ACC112 (cell line): ENCODE measurements around the gene NFKB2.

Source experiments
- H2AFZ ChIP-seq: fragments of 200-600 bp; sonication (generic); one replicate; pipeline ENCODE4 v1.6.0; 2017; ENCODE audit warnings: antibody characterized with exemption, low read length; ENCODE audit not compliant: unreplicated experiment
- H3K27ac ChIP-seq: fragments of 200-600 bp; sonication (generic); 2 replicates; pipeline ENCODE4 v1.5.1; 2014; ENCODE audit warnings: low read depth, mild to moderate bottlenecking, antibody characterized with exemption, low read length, moderate library complexity
- H3K27me3 ChIP-seq: fragments of 200-600 bp; sonication (generic); 2 replicates; pipeline ENCODE4 v1.6.1; 2014; ENCODE audit warnings: mild to moderate bottlenecking, antibody characterized with exemption, low read length, moderate library complexity, mixed read lengths; ENCODE audit not compliant: insufficient read depth
- H3K36me3 ChIP-seq: fragments of 200-600 bp; sonication (generic); 2 replicates; pipeline ENCODE4 v1.6.1; 2016; ENCODE audit warnings: mild to moderate bottlenecking, antibody characterized with exemption, low read length, moderate library complexity, mixed read lengths; ENCODE audit not compliant: insufficient read depth
- H3K4me1 ChIP-seq: fragments of 200-600 bp; sonication (generic); one replicate; pipeline ENCODE4 v1.6.1; 2016; ENCODE audit warnings: low read length, mixed read lengths; ENCODE audit not compliant: insufficient read depth, unreplicated experiment, control insufficient read depth
- H3K4me3 ChIP-seq: fragments of 200-600 bp; sonication (generic); 2 replicates; pipeline ENCODE4 v1.5.1; 2014; ENCODE audit warnings: mild to moderate bottlenecking, low read depth, low read length
- H3K79me2 ChIP-seq: fragments of 200-600 bp; sonication (generic); one replicate; pipeline ENCODE4 v1.6.0; 2016; ENCODE audit warnings: low read length; ENCODE audit not compliant: control insufficient read depth, unreplicated experiment, insufficient read depth

Gene NFKB2

DNA sequence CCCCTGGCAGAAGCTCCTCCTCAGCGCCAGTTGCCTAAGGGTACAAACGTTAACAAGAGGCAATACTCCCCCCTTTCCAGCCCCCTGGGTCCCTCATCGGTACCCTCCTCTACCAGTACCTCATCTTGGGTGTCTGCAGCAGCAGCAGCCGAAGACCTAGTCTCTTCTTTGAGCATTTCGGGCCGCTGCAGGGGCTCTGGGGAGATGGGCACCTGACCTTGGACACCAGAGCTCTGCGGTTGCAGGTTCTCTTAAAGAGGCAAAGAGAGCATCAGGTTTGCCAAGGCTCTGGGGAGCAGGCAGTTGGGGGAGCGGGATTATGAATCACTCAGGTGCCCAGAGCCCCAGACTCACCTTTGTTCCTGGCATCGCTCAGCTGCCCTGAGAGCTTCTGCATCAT lies 28.6 kb downstream of the NFKB2 start:
- H3K36me3 ChIP-seq = no peaks in the 10 kb centered on the region
- H2AFZ ChIP-seq = no peak overlapping the region
- peaks cover 3% of the 10 kb centered on the region; the same call in 1 of the 2 replicates for H3K27me3 ChIP-seq
- peaks cover 12% of the 10 kb centered on the region for H3K4me1 ChIP-seq
- H3K27ac ChIP-seq = no peak overlapping the region
- no peaks in the 10 kb centered on the region for H3K79me2 ChIP-seq
- no peak overlapping the region for H3K4me3 ChIP-seq

DNA sequence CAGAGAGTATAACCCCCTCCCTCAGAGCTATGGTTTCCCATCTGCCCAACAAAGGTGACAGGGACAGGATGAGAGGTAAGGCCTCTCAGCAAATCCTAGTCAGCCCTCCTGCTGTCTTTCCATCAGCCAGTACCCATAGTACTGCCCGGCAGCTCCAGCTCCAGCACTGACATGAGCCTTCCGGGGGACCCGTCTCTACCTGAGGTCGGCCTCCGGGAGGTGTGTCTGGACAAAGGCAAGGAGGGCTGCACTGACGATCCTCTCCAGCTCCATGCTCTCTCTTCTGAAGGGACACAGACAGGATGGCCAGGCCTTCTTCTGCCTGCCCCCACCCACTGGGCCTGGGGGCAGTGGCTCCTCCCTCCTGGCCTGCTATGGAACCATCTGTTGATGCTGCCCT lies 29.4 kb downstream of the NFKB2 start:
- Histone ChIP-seq H3K79me2 (no peaks in the 10 kb centered on the region), H2AFZ (no peak overlapping the region), H3K27me3 (no peaks in the 10 kb centered on the region), H3K36me3 (no peaks in the 10 kb centered on the region), H3K4me1 (peaks cover 8% of the 10 kb centered on the region), H3K4me3 (no peak overlapping the region), H3K27ac (no peak overlapping the region)

DNA sequence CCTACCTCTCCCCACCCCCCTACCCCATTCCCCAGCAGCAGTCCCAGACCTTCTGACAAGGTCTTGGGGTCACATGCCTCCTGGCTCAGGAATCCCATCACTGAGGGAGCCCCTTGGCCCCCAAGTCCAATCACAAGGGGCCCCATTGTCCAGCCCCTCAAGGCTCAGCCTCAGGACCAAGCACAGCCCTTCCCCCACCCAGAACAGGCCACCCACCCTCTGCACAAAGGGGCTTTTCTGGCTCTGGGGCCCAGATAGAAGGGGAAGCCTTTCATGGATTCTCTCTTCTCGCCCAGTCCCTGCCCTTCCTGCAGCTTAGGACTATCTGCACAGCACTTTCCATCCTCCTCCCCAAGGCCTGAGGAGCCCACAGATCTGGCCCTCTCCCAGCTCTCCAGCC lies 29.9 kb downstream of the NFKB2 start:
- peaks cover 2% of the 10 kb centered on the region for H3K79me2 ChIP-seq
- H3K4me1 ChIP-seq = peaks cover 4% of the 10 kb centered on the region
- no peaks in the 10 kb centered on the region for H3K27me3 ChIP-seq
- H3K27ac ChIP-seq = no peak overlapping the region
- H3K4me3 ChIP-seq = no peak overlapping the region
- no peaks in the 10 kb centered on the region for H3K36me3 ChIP-seq
- no peak overlapping the region for H2AFZ ChIP-seq

DNA sequence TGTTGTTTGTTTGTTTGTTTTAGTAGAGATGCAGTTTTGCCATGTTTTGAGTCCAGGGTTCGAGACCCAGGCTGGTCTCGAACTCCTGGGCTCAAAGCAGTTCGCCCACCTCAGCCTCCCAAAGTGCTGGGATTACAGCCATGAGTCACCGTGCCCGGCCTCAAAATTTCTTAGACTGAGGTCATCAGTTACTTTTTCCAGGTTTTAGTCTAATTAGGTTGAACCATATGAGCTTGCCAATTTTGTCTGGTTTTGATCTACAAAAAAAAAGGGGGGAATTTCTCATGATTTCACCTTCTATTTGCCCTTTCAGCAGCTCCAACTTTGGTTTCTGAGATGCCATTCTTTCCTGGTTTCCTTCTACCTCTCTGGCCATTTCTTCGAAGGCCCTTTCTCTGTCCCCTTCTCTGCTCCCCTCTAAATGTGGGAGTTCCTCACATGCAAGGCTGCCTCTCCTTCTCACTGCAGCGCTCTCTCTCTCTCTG lies 31.3 kb downstream of the NFKB2 start:
- no peak overlapping the region for H2AFZ ChIP-seq
- H3K27me3 ChIP-seq = no peaks in the 10 kb centered on the region
- peaks cover 12% of the 10 kb centered on the region for H3K79me2 ChIP-seq
- no peak overlapping the region for H3K4me3 ChIP-seq
- no peaks in the 10 kb centered on the region for H3K36me3 ChIP-seq
- peaks cover 8% of the 10 kb centered on the region for H3K4me1 ChIP-seq
- H3K27ac ChIP-seq = no peak overlapping the region

DNA sequence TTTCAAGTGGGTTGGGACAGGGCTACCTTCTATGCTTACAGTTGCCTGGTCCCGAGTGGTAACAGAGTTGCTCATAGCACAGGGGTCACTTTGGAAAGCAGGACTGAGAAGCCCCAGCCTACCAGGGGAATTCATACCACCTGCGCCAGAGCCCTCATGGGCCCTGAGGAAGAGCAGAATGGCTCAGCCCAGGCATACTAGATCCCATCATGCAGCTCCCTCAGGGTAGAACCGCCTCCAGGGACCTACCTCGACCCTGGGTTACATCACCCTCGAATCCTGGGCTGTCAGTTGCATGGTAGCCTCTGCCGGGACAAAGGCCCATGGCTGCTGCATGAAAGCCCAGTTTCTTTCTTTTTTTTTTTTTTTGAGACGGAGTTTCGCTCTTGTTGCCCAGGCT lies 34.0 kb downstream of the NFKB2 start:
- no peak overlapping the region for H3K27ac ChIP-seq
- H3K4me3 ChIP-seq = no peak overlapping the region
- H3K4me1 ChIP-seq = peaks cover 6% of the 10 kb centered on the region
- peaks cover 18% of the 10 kb centered on the region for H3K79me2 ChIP-seq
- no peak overlapping the region for H2AFZ ChIP-seq
- no peaks in the 10 kb centered on the region for H3K27me3 ChIP-seq
- H3K36me3 ChIP-seq = no peaks in the 10 kb centered on the region

DNA sequence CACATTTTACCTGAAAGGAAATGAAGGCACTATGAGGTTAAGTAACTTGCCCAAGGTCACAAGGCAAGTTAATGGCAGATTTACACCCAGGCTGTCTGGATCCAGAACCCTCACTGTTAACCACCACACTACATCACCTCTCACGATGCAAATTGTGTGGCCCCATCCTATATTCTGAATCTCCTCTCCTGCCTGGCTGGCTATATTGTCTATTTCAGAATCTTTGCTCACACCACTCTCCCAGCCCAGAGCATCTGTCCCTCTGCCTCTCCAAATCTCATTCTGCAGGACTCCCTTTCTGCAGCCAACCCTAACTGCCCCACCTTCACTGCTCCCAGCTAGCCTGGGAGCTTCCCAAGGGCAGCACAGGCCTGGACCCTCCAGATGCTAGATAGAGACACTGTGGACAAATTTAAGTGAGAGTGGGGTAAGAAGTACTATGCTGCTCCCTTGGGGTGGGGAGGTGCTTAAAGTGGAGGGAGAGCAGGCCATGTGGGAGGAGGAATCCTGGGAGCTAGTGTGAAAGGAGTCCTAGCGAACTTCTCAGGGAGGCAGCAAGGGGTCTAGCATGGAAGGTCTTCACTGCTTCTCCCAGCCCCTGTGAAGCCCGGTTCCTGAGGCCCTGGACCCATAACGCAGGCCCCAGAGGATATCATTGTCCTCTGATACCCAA lies 36.1 kb downstream of the NFKB2 start:
- H3K4me1 ChIP-seq = peaks cover 16% of the 10 kb centered on the region
- H3K4me3 ChIP-seq = peak overlapping the region; percentile 85
- peak overlapping the region; percentile 48; the same call in 1 of the 2 replicates for H3K27ac ChIP-seq
- H3K79me2 ChIP-seq = peaks cover 25% of the 10 kb centered on the region
- no peaks in the 10 kb centered on the region for H3K36me3 ChIP-seq
- H2AFZ ChIP-seq = peak overlapping the region; percentile 44
- H3K27me3 ChIP-seq = no peaks in the 10 kb centered on the region

DNA sequence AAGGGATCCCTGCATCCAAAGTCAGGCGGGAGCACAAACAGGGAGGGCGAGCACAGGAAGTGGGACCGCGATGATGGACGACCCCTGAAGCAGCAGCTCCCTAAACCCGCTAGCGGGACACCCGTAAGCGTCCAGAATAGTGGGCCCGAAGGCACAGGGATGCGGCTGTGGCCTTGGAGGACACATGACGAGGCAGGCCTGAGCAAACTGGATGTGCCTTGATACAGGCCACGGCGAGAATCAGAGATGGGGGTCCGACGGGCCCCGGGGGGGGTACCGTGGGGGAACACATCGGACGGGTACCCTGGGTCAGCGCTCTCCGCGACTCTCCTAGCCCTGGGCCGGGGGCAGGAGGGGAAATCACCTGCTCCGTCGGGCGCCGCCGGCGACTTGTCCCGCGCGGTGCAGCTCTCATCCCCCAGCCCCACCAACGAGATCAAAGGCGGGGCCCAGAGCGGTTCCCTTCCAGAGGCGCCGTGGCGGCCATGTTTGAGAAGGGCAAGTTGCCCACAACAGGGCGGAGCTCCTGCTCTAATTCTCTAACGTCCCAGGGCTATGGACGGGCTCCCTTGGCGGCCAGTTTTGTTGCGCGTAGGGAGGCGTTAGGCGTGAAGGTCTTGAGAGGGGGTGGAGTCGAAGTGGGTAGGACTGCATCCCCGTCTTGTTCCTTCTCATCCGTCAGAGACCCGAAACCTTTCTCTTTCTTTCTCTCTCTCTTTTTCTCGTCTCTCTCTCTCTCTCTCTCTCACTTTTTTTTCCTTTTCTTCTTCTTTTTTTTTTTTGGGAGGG lies 36.9 kb downstream of the NFKB2 start, which contains the start of gene CUEDC2:
Gene CUEDC2 (minus strand): TSS at position 413 of the 789 bp plus-strand sequence. CDS start 7,386 bp downstream, outside the sequence.
- Histone ChIP-seq H2AFZ (peak within 1 kb of the TSS; percentile 55), H3K27me3 (no peaks in the 10 kb centered on the region), H3K36me3 (no peaks in the 10 kb centered on the region), H3K79me2 (peaks cover 27% of the 10 kb centered on the region), H3K4me1 (peaks cover 16% of the 10 kb centered on the region), H3K27ac (peak within 1 kb of the TSS; percentile 48; the same call in 1 of the 2 replicates), H3K4me3 (peak within 1 kb of the TSS; percentile 85)

DNA sequence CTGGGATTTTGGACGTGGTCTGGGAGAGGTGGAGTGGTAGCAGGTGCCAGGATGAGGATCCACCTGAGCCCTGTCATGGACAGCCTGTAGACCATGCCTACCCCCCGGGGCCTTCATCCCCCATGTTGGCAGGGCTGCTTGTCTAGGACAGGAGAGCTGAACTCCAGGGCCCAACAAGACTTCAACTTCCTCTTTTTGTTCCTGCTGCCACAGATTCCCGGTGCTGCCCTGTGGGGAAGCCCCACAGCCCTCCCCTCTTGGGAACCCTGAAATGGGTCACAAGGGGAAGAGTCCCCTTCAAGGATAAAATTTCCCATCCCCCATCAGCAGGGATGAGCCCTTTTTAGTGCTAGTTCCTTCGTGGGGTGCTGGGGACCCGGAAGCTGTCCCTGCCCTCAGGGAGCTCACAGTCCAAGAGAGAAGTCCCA lies 38.1 kb downstream of the NFKB2 start:
- Histone ChIP-seq H3K36me3 (0 out of 2 replicates have a peak, but pooled peaks cover 3% of the 10 kb centered on the region), H3K4me3 (no peak overlapping the region; the same call in 1 of the 2 replicates), H3K79me2 (peaks cover 27% of the 10 kb centered on the region), H3K4me1 (peaks cover 19% of the 10 kb centered on the region), H3K27me3 (no peaks in the 10 kb centered on the region), H3K27ac (no peak overlapping the region), H2AFZ (no peak overlapping the region)

DNA sequence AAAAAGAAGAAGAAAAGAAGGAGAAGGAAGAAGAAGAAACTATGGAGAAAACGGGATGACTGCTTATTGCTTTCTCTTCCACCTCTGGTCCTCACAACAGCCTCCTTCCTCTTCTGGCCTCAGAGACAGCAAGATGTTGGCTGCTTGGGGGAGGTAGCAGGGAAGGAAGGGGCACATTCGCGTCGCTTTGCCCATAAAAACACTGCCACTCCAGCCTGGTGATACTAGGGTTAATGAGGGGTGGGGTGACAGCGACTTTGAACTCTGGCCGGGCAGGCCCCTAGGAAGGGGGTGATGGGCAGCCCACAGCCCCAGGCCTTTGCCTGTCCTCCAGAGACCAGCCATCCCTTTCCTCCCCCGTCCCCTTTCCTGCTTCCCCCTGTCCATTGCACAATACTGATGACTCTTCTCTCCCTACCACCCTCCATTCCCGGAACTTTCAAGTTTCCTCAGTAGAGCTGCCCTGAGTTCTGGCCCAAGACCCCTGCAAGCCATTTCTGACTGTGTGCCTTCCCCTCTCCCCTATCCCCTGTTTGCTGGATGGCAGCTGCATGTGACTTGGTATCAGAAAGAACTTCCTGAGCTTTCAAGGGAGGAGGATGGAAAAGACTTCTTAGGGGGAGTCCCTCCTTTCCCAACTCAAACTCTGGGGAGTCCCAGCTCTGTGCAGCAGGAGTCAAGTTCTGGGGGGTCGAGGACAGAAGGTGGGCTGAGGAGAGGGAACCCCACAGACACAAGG lies 39.1 kb downstream of the NFKB2 start:
- H2AFZ ChIP-seq = peak overlapping the region; percentile 79
- H3K4me1 ChIP-seq = peaks cover 19% of the 10 kb centered on the region
- H3K4me3 ChIP-seq = peak overlapping the region; percentile 78
- H3K79me2 ChIP-seq = peaks cover 27% of the 10 kb centered on the region
- H3K27me3 ChIP-seq = no peaks in the 10 kb centered on the region
- H3K36me3 ChIP-seq = 0 out of 2 replicates have a peak, but pooled peaks cover 3% of the 10 kb centered on the region
- peak overlapping the region; percentile 60 for H3K27ac ChIP-seq

DNA sequence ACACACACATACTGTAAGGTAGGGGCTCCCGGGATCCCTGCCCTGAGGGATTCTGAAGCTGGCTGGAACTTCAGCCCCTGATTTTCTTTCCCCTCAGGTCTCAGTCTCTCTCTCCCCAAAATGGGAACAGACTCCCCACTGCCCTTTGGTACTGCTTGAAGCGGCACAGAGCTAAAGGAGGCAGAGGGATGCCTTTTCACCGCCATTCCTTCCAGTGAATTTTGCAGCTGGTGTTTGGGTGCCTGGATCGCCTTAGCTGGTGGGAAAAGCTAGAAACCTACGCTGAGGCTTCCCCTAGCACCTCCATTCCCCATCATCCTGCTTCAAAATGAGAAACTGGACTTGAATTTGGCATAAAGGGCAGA lies 39.6 kb downstream of the NFKB2 start:
- Histone ChIP-seq H2AFZ (peak overlapping the region; percentile 26), H3K27ac (peak overlapping the region; percentile 60), H3K27me3 (no peaks in the 10 kb centered on the region), H3K4me3 (peak overlapping the region; percentile 78), H3K36me3 (0 out of 2 replicates have a peak, but pooled peaks cover 3% of the 10 kb centered on the region), H3K79me2 (peaks cover 27% of the 10 kb centered on the region), H3K4me1 (peaks cover 19% of the 10 kb centered on the region)
